Activated CD4-positive, alpha-beta T cell treated with anti-CD3 and anti-CD28 coated beads, Interleukin-2, amount 50 U/mL, for 16 hours (primary cell): ENCODE measurements around the gene SLC49A4.

Experiments used
- DNase-seq: peaks from one replicate; pipeline ENCODE4 v3.0.0-alpha.2; 2020

Gene SLC49A4

DNA sequence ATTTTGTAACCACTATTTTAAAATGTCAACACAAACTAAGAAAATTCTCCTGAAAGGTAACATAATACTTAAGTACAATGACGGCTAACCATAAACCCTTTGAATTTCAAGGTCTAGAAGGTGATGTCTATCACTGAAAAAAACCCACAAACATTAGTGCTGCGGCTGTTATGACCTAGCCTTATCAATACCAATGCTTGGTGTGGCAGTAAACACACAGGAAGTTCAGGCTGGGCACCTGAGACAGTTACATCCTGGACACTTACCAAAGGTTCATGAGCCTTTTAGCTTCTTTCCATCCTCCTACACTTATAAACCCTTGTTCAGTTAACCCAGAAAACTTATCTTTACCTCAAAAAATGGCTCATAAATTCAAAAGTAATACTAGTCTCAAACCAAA is 7.0 kb upstream of the SLC49A4 start:
- DNase-seq: no peak

DNA sequence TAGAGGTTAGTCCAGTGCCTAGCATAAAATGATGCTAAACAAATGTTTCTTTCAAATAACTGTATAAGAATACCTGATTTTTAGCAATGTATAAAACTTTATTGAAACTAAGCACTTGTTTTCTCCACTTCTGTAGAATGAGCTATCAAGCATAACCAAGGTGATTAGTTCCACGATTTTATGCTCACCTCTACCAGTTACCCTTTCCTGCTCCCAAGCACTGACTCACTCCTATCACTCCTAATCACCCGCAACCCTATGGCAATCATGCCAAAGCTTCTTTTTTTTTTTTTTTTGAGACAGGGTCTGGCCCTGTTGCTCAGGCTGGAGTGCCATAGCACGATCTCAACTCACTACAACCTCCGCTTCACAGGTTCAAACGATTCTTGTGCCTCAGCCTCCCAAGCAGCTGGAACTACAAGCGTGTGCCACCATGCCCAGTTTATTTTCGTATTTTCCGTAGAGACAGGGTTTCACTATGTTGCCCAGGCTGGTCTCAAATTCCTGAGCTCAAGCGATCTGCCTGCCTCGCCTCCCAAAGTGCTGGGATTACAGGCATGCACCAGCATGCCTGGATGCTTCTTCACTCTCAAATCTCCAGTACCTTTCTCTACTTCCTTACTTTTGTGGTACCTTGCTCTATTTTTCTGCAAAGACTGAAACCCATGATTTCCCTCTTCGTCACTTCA is 5.1 kb upstream of the SLC49A4 start:
- no peak for DNase-seq

GRCh38 chr3:122793568-122794416 is 1.1 kb upstream of the SLC49A4 start, which contains the start of gene HSPBAP1:
TSS of gene HSPBAP1 (minus strand) at chr3:122793831. CDS start at chr3:122793680, 151 bp downstream.
- DNase-seq: peak; percentile 90

GRCh38 chr3:122794483-122794778 is 438 bp upstream of the SLC49A4 start:
- DNase-seq: no peak

DNA sequence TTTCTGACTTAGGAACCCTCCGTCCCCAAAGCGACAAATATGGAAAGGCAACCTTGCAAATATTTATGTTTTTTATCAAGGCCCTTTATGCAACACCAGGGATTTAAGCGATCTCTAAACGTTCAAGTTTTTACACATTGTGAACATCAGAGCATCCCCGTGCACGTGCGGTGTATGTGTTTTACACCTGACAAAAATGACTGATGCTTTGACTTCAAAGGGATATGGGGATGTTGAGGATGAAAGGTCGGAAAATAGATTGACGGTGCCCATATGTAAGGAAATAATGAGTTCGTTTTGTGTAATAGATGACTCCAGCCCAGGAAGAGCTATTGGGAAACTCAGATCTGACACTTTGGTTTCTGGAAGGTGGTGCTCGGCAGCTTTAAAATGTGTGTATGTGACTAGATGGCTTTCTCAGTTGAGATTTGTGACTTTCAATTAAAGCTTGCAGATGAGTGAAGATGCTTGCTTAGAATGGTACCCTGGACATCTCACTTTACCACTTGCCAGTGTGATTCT is 866 bp downstream of the SLC49A4 start:
- no peak for DNase-seq

GRCh38 chr3:122797291-122797690 is 2.4 kb downstream of the SLC49A4 start:
- DNase-seq: peak; percentile 20

DNA sequence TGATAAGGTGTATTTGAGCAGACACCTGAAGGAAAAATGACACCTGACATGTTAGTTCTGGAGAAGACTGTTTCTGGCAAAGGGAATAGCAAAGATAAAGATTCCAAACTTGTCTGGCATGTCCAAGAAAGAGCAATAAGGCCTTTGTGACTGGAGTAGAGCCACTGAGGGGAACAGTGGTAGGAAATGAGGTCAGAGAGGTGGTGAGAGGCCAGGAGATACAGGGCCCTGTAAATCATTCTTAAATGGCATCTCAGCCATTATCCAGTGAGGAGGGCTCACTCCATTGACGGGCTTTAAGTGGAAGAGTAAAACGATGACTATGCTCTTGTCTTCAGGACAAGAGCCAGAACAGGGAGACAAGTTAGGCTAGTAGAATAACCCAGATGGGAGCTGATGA is 4.5 kb downstream of the SLC49A4 start:
- no peak for DNase-seq

DNA sequence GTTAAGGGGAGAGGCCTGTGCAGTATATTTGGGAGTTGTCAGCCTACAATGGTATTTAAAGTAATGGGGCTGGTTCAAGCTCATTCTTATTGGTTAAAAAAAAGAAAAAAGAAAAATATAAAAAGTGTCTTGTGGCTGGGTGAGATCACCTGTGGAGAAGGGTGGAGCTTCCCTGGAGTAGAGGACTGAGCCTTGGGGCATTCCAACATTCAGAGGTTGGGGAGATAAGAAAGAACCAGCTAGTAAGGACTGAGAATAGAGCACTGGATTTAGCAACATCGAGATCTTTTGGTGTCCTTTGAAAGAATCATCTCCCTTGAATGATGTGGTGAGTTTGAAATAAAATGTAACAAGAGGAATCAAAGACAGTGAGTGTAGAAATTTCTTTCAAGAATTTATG is 5.2 kb downstream of the SLC49A4 start:
- no peak for DNase-seq

- no peak for DNase-seq
Observed at GRCh38 chr3:122800706-122801237, 5.9 kb downstream of the SLC49A4 start.

- no peak for DNase-seq
Observed at GRCh38 chr3:122802323-122802722, 7.5 kb downstream of the SLC49A4 start.

DNA sequence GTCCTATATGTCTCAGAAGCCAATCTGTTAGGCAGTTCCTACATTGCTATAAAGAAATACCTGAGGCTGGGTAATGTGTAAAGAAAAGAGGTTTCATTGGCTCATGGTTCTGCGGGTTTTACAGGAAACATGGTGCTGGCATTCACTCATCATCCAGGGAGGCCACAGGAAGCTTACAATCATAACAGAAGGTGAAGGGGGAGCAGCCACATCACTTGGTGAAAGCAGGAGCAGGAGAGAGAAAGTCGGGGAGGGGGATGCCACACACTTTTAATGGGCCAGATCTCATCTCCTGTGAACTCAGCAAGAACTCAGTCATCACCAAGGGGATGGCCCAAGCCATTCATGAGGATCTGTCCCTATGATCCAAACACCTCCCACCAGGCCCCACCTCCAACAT is 9.1 kb downstream of the SLC49A4 start:
- DNase-seq: peak; percentile 14

- DNase-seq: no peak
Observed at GRCh38 chr3:122810734-122811133, 15.9 kb downstream of the SLC49A4 start.

GRCh38 chr3:122816587-122816986 is 21.7 kb downstream of the SLC49A4 start:
- DNase-seq: no peak

- DNase-seq: no peak
Observed at GRCh38 chr3:122824465-122825381, 29.9 kb downstream of the SLC49A4 start.

- no peak for DNase-seq
Observed at GRCh38 chr3:122825460-122825859, 30.6 kb downstream of the SLC49A4 start.

DNA sequence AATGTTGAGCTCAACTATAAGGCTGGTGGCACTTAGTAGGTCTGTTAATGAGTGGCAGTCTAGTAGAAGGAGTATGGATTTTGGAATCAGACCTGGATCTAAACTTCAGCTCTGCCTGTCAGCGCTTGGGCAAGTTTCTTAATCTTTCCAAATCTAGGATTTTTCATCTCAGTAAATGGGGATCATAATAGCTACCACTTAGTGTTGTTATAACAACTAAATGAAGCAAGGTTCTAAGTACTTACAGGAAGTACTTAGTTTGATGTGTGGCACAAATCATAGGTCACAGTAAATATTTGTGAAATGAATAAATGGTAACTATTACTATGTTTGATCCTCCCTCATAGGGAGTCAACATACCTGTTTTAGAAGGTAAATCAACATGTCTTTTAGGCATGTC is 31.4 kb downstream of the SLC49A4 start:
- no peak for DNase-seq

DNA sequence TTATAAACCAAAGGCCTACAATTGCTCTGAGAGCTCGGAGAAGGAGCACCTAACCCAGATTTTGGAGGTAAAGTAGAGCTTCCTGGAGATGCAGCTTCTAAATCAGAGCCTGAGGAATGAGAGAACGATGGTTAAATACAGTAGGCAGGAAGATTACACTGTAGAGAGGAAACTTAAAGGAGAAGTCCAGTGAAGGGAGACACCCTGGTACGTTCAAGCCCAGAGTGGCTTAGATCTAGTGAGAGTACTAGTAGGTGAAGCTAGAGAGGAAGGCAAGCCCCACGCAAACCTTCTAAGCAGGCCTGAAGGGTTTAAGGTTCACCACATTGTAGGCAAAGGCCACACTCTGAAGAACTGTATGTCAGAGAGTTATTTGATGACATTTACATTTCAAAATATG is 33.4 kb downstream of the SLC49A4 start:
- DNase-seq: no peak

DNA sequence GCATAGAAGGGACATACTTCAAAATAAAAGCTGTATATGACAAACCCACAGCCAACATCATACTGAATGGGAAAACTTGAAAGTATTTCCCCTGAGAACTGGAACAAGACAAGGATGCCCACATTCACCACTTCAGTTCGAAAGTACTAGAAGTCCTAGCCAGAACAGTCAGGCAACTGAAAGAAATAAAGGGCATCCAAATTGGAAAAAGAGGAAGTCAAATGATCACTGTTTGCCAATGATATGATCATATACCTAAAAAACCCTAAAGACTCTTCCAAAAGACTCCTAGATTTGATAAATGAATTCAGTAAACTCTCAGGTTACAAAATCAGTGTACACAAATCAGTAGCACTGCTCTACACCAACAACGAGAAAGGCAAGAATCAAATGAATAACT is 40.7 kb downstream of the SLC49A4 start:
- DNase-seq: no peak

DNA sequence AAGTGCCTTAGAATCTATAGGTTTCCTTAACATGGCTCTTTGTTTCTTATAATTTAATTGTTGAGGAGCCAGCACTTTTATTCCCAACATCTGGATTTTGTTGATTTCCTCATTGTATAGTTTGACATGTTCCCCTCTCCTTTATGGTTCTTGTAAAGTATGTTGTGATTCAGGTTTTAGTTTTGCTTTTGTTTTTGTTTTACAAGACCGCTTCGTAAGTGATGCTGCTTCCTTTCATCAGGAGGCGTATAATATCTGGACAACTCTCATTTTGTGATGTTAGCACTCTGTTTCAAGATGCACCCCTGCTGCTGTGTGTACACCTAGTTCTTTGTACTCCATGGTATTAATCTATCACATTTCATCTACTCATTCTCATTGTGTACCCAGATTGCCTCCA is 48.7 kb downstream of the SLC49A4 start:
- DNase-seq: peak; percentile 1

DNA sequence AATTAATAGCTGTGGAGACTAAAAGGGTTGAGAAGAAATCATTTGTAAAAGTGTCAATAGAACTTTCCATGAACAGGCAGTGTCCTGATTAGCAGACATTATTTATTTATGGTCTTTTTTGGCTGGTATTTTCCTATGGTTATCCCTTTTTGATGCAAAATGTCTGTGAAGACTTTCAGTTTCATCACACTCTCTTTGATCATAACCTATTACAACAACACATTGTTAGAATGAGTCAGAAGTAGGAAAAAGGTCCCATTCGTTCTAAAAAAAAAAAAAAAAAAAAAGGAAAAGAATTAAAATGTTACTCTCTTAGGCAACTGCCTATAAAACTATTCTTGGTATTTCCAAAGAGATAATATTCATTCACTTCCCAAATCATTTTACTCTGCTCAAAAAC is 62.1 kb downstream of the SLC49A4 start:
- DNase-seq: no peak

- DNase-seq: no peak
Observed at GRCh38 chr3:122858373-122858772, 63.5 kb downstream of the SLC49A4 start.

GRCh38 chr3:122859021-122859805 is 64.3 kb downstream of the SLC49A4 start:
- DNase-seq: no peak
